Hepatic stellate cell (primary cell): Measurements from ENCODE around the gene TSC22D1.
"Not testable (repeated sequence)": the region's sequence is repeated elsewhere in the genome, so short reads cannot be mapped to it uniquely, and the experiment has no call there.

ENCODE experiments used
- DNase-seq: peaks from one replicate; pipeline ENCODE4 v3.0.0; 2011; ENCODE audit warnings: low spot score

TSC22D1 gene

GRCh38 chr13:44506251-44506650, 69.9 kb downstream of the TSC22D1 start:
- no peak for DNase-seq

GRCh38 chr13:44504116-44504515, 72.0 kb downstream of the TSC22D1 start:
- no peak for DNase-seq

- DNase-seq, result no peak
These were observed 77.2 kb downstream of the TSC22D1 start for GRCh38 chr13:44498969-44499368.

- no peak for DNase-seq
These were observed 77.6 kb downstream of the TSC22D1 start for GRCh38 chr13:44498502-44498901.

- DNase-seq, result no peak
These were observed 78.3 kb downstream of the TSC22D1 start for GRCh38 chr13:44497801-44498200.

GRCh38 chr13:44493213-44493812, 82.8 kb downstream of the TSC22D1 start:
- no peak for DNase-seq

- no peak for DNase-seq
These were observed 86.4 kb downstream of the TSC22D1 start for GRCh38 chr13:44489751-44490150.

GRCh38 chr13:44487989-44488388, 88.1 kb downstream of the TSC22D1 start:
- DNase-seq, result no peak

- DNase-seq, result no peak
These were observed 91.5 kb downstream of the TSC22D1 start for GRCh38 chr13:44484562-44485138.

GRCh38 chr13:44474122-44474910, 101.8 kb downstream of the TSC22D1 start:
- DNase-seq, result peak; percentile 39

- DNase-seq, result peak; percentile 26
These were observed 104.4 kb downstream of the TSC22D1 start for GRCh38 chr13:44471686-44472085.

GRCh38 chr13:44470638-44471562, 105.2 kb downstream of the TSC22D1 start:
- DNase-seq, result no peak

- no peak for DNase-seq
These were observed 107.3 kb downstream of the TSC22D1 start for GRCh38 chr13:44468874-44469273.

GRCh38 chr13:44465318-44465717, 110.8 kb downstream of the TSC22D1 start:
- no peak for DNase-seq

- DNase-seq, result no peak
These were observed 111.7 kb downstream of the TSC22D1 start for GRCh38 chr13:44464471-44464870.

GRCh38 chr13:44463759-44464158, 112.4 kb downstream of the TSC22D1 start:
- no peak for DNase-seq

GRCh38 chr13:44459674-44460073, 116.5 kb downstream of the TSC22D1 start:
- DNase-seq, result no peak

GRCh38 chr13:44458313-44458975, 117.7 kb downstream of the TSC22D1 start:
- no peak for DNase-seq

- not testable (repeated sequence) for DNase-seq
These were observed 119.9 kb downstream of the TSC22D1 start for GRCh38 chr13:44456212-44456611.

GRCh38 chr13:44455769-44456168, 120.4 kb downstream of the TSC22D1 start:
- no peak for DNase-seq

- DNase-seq, result no peak
These were observed 122.2 kb downstream of the TSC22D1 start for GRCh38 chr13:44453881-44454280.

GRCh38 chr13:44453069-44453468, 123.1 kb downstream of the TSC22D1 start:
- DNase-seq, result no peak
